TTC549 (cell line): ENCODE results near the gene SOX6.
"Not testable (repeated sequence)": the region's sequence is repeated elsewhere in the genome, so short reads cannot be mapped to it uniquely, and the experiment has no call there.

Experiments used
- FAIRE-seq: peaks from 2 replicates; lab custom pipeline; 2012; peaks lifted over from hg19 to GRCh38; lab: Jason Lieb, UNC

Gene SOX6

GRCh38 chr11:16091862-16092261 is 264.5 kb downstream of the SOX6 start:
- FAIRE-seq: no peak

- no peak for FAIRE-seq
These were observed 266.9 kb downstream of the SOX6 start for GRCh38 chr11:16089481-16089880.

GRCh38 chr11:16088774-16089173 is 267.6 kb downstream of the SOX6 start:
- FAIRE-seq: no peak

GRCh38 chr11:16087886-16088285 is 268.5 kb downstream of the SOX6 start:
- FAIRE-seq: no peak

- FAIRE-seq: no peak
These were observed 270.0 kb downstream of the SOX6 start for GRCh38 chr11:16086229-16086819.

- FAIRE-seq: no peak
These were observed 274.0 kb downstream of the SOX6 start for GRCh38 chr11:16082095-16083055.

GRCh38 chr11:16081382-16082094 is 274.8 kb downstream of the SOX6 start:
- FAIRE-seq: no peak

GRCh38 chr11:16080688-16081381 is 275.5 kb downstream of the SOX6 start:
- no peak for FAIRE-seq

GRCh38 chr11:16078936-16079335 is 277.4 kb downstream of the SOX6 start:
- no peak for FAIRE-seq

GRCh38 chr11:16070573-16070972 is 285.8 kb downstream of the SOX6 start:
- no peak for FAIRE-seq

GRCh38 chr11:16067268-16067667 is 289.1 kb downstream of the SOX6 start:
- not testable (repeated sequence) for FAIRE-seq

GRCh38 chr11:16059332-16059731 is 297.0 kb downstream of the SOX6 start:
- no peak for FAIRE-seq

- no peak for FAIRE-seq
These were observed 297.7 kb downstream of the SOX6 start for GRCh38 chr11:16058671-16059070.

- no peak for FAIRE-seq
These were observed 303.6 kb downstream of the SOX6 start for GRCh38 chr11:16052750-16053149.

- FAIRE-seq: no peak
These were observed 306.7 kb downstream of the SOX6 start for GRCh38 chr11:16049611-16050010.

GRCh38 chr11:16047073-16047472 is 309.3 kb downstream of the SOX6 start:
- FAIRE-seq: no peak

- no peak for FAIRE-seq
These were observed 312.7 kb downstream of the SOX6 start for GRCh38 chr11:16043617-16044016.

GRCh38 chr11:16041207-16041606 is 315.1 kb downstream of the SOX6 start:
- FAIRE-seq: no peak

GRCh38 chr11:16040151-16040550 is 316.2 kb downstream of the SOX6 start:
- no peak for FAIRE-seq

- FAIRE-seq: no peak
These were observed 319.2 kb downstream of the SOX6 start for GRCh38 chr11:16037179-16037578.

- no peak for FAIRE-seq
These were observed 320.1 kb downstream of the SOX6 start for GRCh38 chr11:16036218-16036617.

- no peak for FAIRE-seq
These were observed 322.3 kb downstream of the SOX6 start for GRCh38 chr11:16034074-16034473.
